K562 (cell line): ENCODE measurements around the gene MTOR. TPM values are rescaled to one million over a fixed set of nuclear protein-coding genes. Genes with fewer than 3 reads are reported as not detected.

Source experiments
- ATAC-seq: fragments of 200-7000 bp; cut with Tn5 transposase; 3 replicates; pipeline ENCODE4 v1.9.1; 2020; ENCODE audit warnings: moderate library complexity
- BruUV-seq: library from RNA; stranded (reverse); fragments of 400-500 nt; replicated peaks from 2 replicates; lab custom pipeline; 2021; lab: Mats Ljungman, UMichigan
- CTCF ChIA-PET: fragments of 300-600 bp; formaldehyde crosslinking; extraction: SDS; loops from one replicate; lab custom pipeline; 2021; ENCODE audit warnings: low intra/inter-chr PET ratio; lab: Yijun Ruan, JAX
- POLR2A ChIA-PET: fragments of 300-600, 350-650 bp; sonication (Branson Sonifier 250); formaldehyde crosslinking; extraction: SDS; loops from one replicate; lab custom pipeline; 2021; ENCODE audit warnings: antibody characterized with exemption, inconsistent platforms; lab: Yijun Ruan, JAX
- DNase-seq, 4 experiments: peaks; one replicate each; pipeline versions ENCODE4 v3.0.0 to v3.0.0-alpha.2; 2011 to 2018; ENCODE audit warnings: low spot score in 3 of 4, mixed read lengths in 3 of 4; ENCODE audit errors: extremely low read depth in 1 of 4
- FAIRE-seq: peaks from 2 replicates; lab custom pipeline; 2011; peaks lifted over from hg19 to GRCh38; lab: Jason Lieb, UNC
- H2AFZ ChIP-seq: 2 replicates; pipeline ENCODE4 v1.6.0; 2011; ENCODE audit warnings: low read depth, low read length, control low read depth, inconsistent platforms
- H3K27ac ChIP-seq: fragments of 200-600 bp; 3 replicates; pipeline ENCODE4 v1.8.0; 2011; ENCODE audit warnings: low read depth, mild to moderate bottlenecking, control low read depth, inconsistent platforms, low read length, moderate library complexity, mixed read lengths; ENCODE audit errors: extremely low read depth
- H3K27me3 ChIP-seq, 2 experiments: fragments of 300-600 bp in 1 of 2; 2 replicates in 1 of 2; 3 replicates in 1 of 2; pipeline versions ENCODE4 v1.6.0 to v1.8.0; 2011; ENCODE audit warnings: inconsistent platforms in 2 of 2, low read length in 2 of 2, mild to moderate bottlenecking in 1 of 2, mixed read lengths in 1 of 2, moderate library complexity in 1 of 2; ENCODE audit not compliant: control insufficient read depth in 2 of 2, insufficient read depth in 2 of 2
- H3K36me3 ChIP-seq: fragments of 300-600 bp; 3 replicates; pipeline ENCODE4 v1.8.0; 2011; ENCODE audit warnings: mild to moderate bottlenecking, low read length, inconsistent platforms; ENCODE audit not compliant: control insufficient read depth, insufficient read depth
- H3K4me1 ChIP-seq, 2 experiments: fragments of 200-600 bp in 1 of 2; replicated peaks in 1 of 2; 2 replicates in 1 of 2; 3 replicates in 1 of 2; pipeline versions ENCODE4 v1.5.1 to v1.8.0; 2011; ENCODE audit warnings: inconsistent platforms in 2 of 2, low read length in 2 of 2, mild to moderate bottlenecking in 1 of 2, mixed read lengths in 1 of 2, moderate library complexity in 1 of 2; ENCODE audit not compliant: control insufficient read depth in 2 of 2, insufficient read depth in 2 of 2
- H3K4me2 ChIP-seq: 2 replicates; pipeline ENCODE4 v1.6.1; 2011; ENCODE audit warnings: low read length, control low read depth, inconsistent platforms, mixed read lengths; ENCODE audit not compliant: insufficient read depth
- H3K4me3 ChIP-seq: fragments of 200-600 bp; sonication (generic), shearing (Covaris generic); 2 replicates; pipeline ENCODE4 v1.5.1; 2016; ENCODE audit warnings: control low read depth, inconsistent platforms
- H3K79me2 ChIP-seq: fragments of 200-600 bp; 3 replicates; pipeline ENCODE4 v1.8.0; 2011; ENCODE audit warnings: low read length, inconsistent platforms; ENCODE audit not compliant: control insufficient read depth, insufficient read depth
- H3K9ac ChIP-seq, 2 experiments: 2 replicates each; pipeline versions ENCODE4 v1.6.0 to v1.6.1; 2011; ENCODE audit warnings: low read depth in 2 of 2, low read length in 2 of 2, control low read depth in 1 of 2, inconsistent platforms in 1 of 2, mild to moderate bottlenecking in 1 of 2, mixed read lengths in 1 of 2; ENCODE audit not compliant: insufficient read depth in 1 of 2
- H3K9me1 ChIP-seq: one replicate; pipeline ENCODE4 v1.6.0; 2011; ENCODE audit warnings: inconsistent platforms, mild to moderate bottlenecking, low read length, moderate library complexity; ENCODE audit not compliant: control insufficient read depth, insufficient read depth
- H3K9me3 ChIP-seq: replicated peaks from 2 replicates; pipeline ENCODE4 v1.5.1; 2011; ENCODE audit warnings: low read depth, low read length, inconsistent platforms; ENCODE audit not compliant: control insufficient read depth, insufficient read depth
- H4K20me1 ChIP-seq: replicated peaks from 2 replicates; pipeline ENCODE4 v1.6.1; 2011; ENCODE audit warnings: low read length, inconsistent platforms, mixed read lengths; ENCODE audit not compliant: control insufficient read depth, insufficient read depth
- EHMT2 ChIP-seq: fragments of 450-650 bp; IDR thresholded peaks from 2 replicates; pipeline ENCODE4 v1.6.1; 2018; ENCODE audit warnings: antibody characterized with exemption
- IRF2 ChIP-seq: sonication (generic); formaldehyde crosslinking; IDR thresholded peaks from 2 replicates; pipeline ENCODE4 v1.8.1; 2022; ENCODE audit warnings: mild to moderate bottlenecking, missing genetic modification reagents
- MXI1 ChIP-seq: IDR thresholded peaks from 2 replicates; pipeline ENCODE4 v1.6.1; 2011; ENCODE audit warnings: low read depth, mild to moderate bottlenecking, improper control_type of control experiment, low read length
- MYBL2 ChIP-seq, 2 experiments: fragments of 450-650 bp in 1 of 2; sonication (generic) in 1 of 2; formaldehyde crosslinking in 1 of 2; IDR thresholded peaks; 2 replicates each; pipeline versions ENCODE4 v1.6.1 to v1.8.1; 2017 to 2022; ENCODE audit warnings: borderline replicate concordance in 1 of 2, inconsistent platforms in 1 of 2, low read depth in 1 of 2, mild to moderate bottlenecking in 1 of 2, missing genetic modification reagents in 1 of 2, moderate library complexity in 1 of 2
- RBM39 ChIP-seq: fragments of 200-400 bp; formaldehyde crosslinking; optimal IDR thresholded peaks from 2 replicates; pipeline ENCODE3; 2018; ENCODE audit warnings: low read depth, low read length
- ZBTB1 ChIP-seq: sonication (generic); formaldehyde crosslinking; IDR thresholded peaks from 2 replicates; pipeline ENCODE4 v1.8.1; 2023; ENCODE audit warnings: missing genetic modification reagents, low read depth, mild to moderate bottlenecking, borderline replicate concordance
- ZFP36 ChIP-seq: fragments of 150-350 bp; IDR thresholded peaks from 2 replicates; pipeline ENCODE4 v1.6.1; 2018; ENCODE audit warnings: low read length, low read depth; ENCODE audit not compliant: partially characterized antibody
- ZSCAN32 ChIP-seq: fragments of 450-650 bp; formaldehyde crosslinking; IDR thresholded peaks from 2 replicates; pipeline ENCODE4 v1.4.0; 2020; ENCODE audit warnings: mild to moderate bottlenecking, moderate library complexity
- WGBS: fragments of 100-300 bp; shearing (Covaris generic); methylation state at CpG from one replicate; pipeline ENCODE4 v1.1.6; 2016; ENCODE audit warnings: low coverage, mixed read lengths; ENCODE audit not compliant: insufficient coverage; ENCODE audit errors: missing lambda C conversion rate; 5-methylcytosine and 5-hydroxymethylcytosine counted together
- in situ Hi-C: fragments of 300-500 bp; cut with MboI; formaldehyde crosslinking; loops from 4 replicates; pipeline ENCODE4 v1.15.0; 2018; ENCODE audit warnings: inconsistent platforms, mixed read lengths
- intact Hi-C: fragments of 100-400 bp; cut with micrococcal nuclease; formaldehyde crosslinking; loops from 2 replicates; pipeline ENCODE4 v1.14.2; 2022
- polyA plus RNA-seq, 8 experiments: library from polyadenylated mRNA; depleted of rRNA in 4 of 8; stranded (reverse) in 5 of 8; unstranded in 3 of 8; fragments of >200 nt; fragmentation: Nextera tagmentation in 2 of 8; fragmentation: Illumina TruSeq in 1 of 8; extraction: Ambion mirVana in 2 of 8; extraction: Trizol in 1 of 8; gene quantifications; 2 replicates each; pipeline versions ENCODE4 v1.2.1 to v1.2.3, GENCODE V29; 2011 to 2014; ENCODE audit warnings: inconsistent platforms in 1 of 8, missing spikeins in 1 of 8
- total RNA-seq, 7 experiments: library from RNA; depleted of rRNA in 6 of 7; stranded (reverse); fragments of >200 nt in 6 of 7; fragmentation: Illumina TruSeq in 2 of 7; extraction: Trizol in 2 of 7; gene quantifications; 2 replicates each; pipeline versions ENCODE4 v1.2.1 to v1.2.3, GENCODE V29; 2011 to 2021; ENCODE audit warnings: low replicate concordance in 1 of 7
- TF ChIP-seq, protein P1 (sequence below): fragments of 450-650 bp; formaldehyde crosslinking; IDR thresholded peaks from 2 replicates; pipeline ENCODE4 v1.4.0; 2022; ENCODE audit warnings: mild to moderate bottlenecking, moderate library complexity

The MTOR gene
- total and polyA plus RNA-seq, 9 of the 15 experiments (the other 6 are each of a cell fraction or from before 2014, with no cell fraction given): 11.4 to 71.4 (median 52.2) TPM

DNA sequence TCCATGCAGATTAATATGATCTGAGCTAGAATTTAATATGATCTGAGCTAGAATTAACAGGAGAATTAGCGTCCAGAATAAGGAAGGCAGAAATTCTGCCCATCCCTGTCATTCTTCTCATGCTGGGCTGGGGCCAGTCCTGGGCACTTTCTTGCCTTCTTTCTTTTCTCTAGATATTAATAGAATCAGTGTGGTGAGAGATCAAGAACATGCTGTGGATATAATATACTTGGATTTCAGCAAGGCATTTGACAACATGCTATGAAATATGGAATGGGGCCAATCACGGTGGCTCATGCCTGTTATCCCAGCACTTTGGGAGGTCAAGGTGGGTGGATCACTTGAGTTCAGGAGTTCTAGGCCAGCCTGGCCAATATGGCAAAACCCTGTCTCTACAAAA, 28.7 kb upstream of the MTOR start:
- DNase-seq (no peak), FAIRE-seq (no peak), ATAC-seq (no peak)
- CTCF ChIA-PET: no interaction called here
- H3K36me3 ChIP-seq: peaks cover 48% of the 10 kb centered on the region
- no peaks in the 10 kb centered on the region for H3K9me3 ChIP-seq
- intact Hi-C loops: no loop called here
- no peak for TF ChIP-seq ZSCAN32 (CRISPR knock-in tag)
- TF ChIP-seq, protein P1, sequence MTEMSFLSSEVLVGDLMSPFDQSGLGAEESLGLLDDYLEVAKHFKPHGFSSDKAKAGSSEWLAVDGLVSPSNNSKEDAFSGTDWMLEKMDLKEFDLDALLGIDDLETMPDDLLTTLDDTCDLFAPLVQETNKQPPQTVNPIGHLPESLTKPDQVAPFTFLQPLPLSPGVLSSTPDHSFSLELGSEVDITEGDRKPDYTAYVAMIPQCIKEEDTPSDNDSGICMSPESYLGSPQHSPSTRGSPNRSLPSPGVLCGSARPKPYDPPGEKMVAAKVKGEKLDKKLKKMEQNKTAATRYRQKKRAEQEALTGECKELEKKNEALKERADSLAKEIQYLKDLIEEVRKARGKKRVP (CRISPR knock-in tag): no peak
- TF ChIP-seq EHMT2: no peak
- no peak for TF ChIP-seq ZBTB1 (CRISPR knock-in tag)
- no peak for TF ChIP-seq ZFP36
- TF ChIP-seq RBM39: no peak
- no peak for TF ChIP-seq IRF2 (CRISPR knock-in tag)
- no peak for TF ChIP-seq MXI1
- no peak for TF ChIP-seq MYBL2 (IDR thresholded peaks at IDR 0.05; ENCODE audit: low read depth)
- TF ChIP-seq MYBL2 (CRISPR knock-in tag; IDR thresholded peaks at IDR 0.05; ENCODE audit: borderline replicate concordance): no peak
- TF ChIP-seq, all 486 proteins: peak for 0
- in situ Hi-C loops: no loop called here
- no peak overlapping the region for H3K4me3 ChIP-seq
- no peaks in the 10 kb centered on the region for H3K27me3 ChIP-seq
- no peak overlapping the region for H2AFZ ChIP-seq
- no peak overlapping the region for H3K9ac ChIP-seq
- no peaks in the 10 kb centered on the region for H3K9me1 ChIP-seq
- H3K79me2 ChIP-seq: no peaks in the 10 kb centered on the region; the same call in 2 of the 3 replicates
- H3K27ac ChIP-seq: no peak overlapping the region
- no TSS peak for BruUV-seq
- WGBS: 67% methylated on average over 2 of the region's 2 CpGs
- no peak overlapping the region for H3K4me2 ChIP-seq
- POLR2A ChIA-PET: interaction anchor here (0.6 to 1.4 kb wide), 4 partner anchors 8 to 165 kb away, joined by 3 read pairs; partner anchors contain the start of gene MTOR
- H4K20me1 ChIP-seq: 0 out of 2 replicates have a peak, but pooled peaks cover 4% of the 10 kb centered on the region
- no peaks in the 10 kb centered on the region for H3K4me1 ChIP-seq
